Muscle of back (tissue), 11 donors: ENCODE measurements around the gene MUC4. TPM values are rescaled to one million over a fixed set of nuclear protein-coding genes. Genes with fewer than 3 reads are reported as not detected.
"Not testable (repeated sequence)": the region's sequence is repeated elsewhere in the genome, so short reads cannot be mapped to it uniquely, and the experiment has no call there.

Source experiments
- DNase-seq, 3 donors: peaks; one replicate each; pipeline versions ENCODE4 v3.0.0 to v3.0.0-alpha.2; 2013
- polyA plus RNA-seq, 10 donors: library from polyadenylated mRNA; unstranded; fragments of 120-200 nt; gene quantifications; one replicate each; pipeline ENCODE4 v1.2.1, GENCODE V29; 2013; ENCODE audit not compliant: insufficient read length in 10 of 10

The MUC4 gene
- polyA plus RNA-seq, 10 donors, result 0.30 to 2.0 (median 0.69) TPM

GRCh38 chr3:195835791-195836190 is 24.1 kb upstream of the MUC4 start:
- no peak for DNase-seq

GRCh38 chr3:195834675-195835583 is 23.2 kb upstream of the MUC4 start:
- no peak for DNase-seq

- DNase-seq, result no peak
These were observed 18.1 kb upstream of the MUC4 start for GRCh38 chr3:195829897-195830254.

GRCh38 chr3:195828762-195829161 is 17.0 kb upstream of the MUC4 start:
- no peak for DNase-seq

- DNase-seq, result no peak
These were observed 14.4 kb upstream of the MUC4 start for GRCh38 chr3:195825857-195826804.

- no peak for DNase-seq
These were observed 13.5 kb upstream of the MUC4 start for GRCh38 chr3:195825191-195825588.

GRCh38 chr3:195824425-195825190 is 12.9 kb upstream of the MUC4 start:
- DNase-seq, result not testable (repeated sequence)

- DNase-seq, result no peak
These were observed 12.3 kb upstream of the MUC4 start for GRCh38 chr3:195823999-195824398.

- no peak for DNase-seq
These were observed 11.6 kb upstream of the MUC4 start for GRCh38 chr3:195823280-195823679.

GRCh38 chr3:195822131-195822696 is 10.5 kb upstream of the MUC4 start:
- no peak for DNase-seq

- no peak for DNase-seq
These were observed 9.8 kb upstream of the MUC4 start for GRCh38 chr3:195821403-195822130.

- DNase-seq, result no peak
These were observed 9.2 kb upstream of the MUC4 start for GRCh38 chr3:195820901-195821300.

- no peak for DNase-seq
These were observed 8.5 kb upstream of the MUC4 start for GRCh38 chr3:195820186-195820585.

GRCh38 chr3:195818301-195818700 is 6.6 kb upstream of the MUC4 start:
- DNase-seq, result no peak

GRCh38 chr3:195817578-195818135 is 5.9 kb upstream of the MUC4 start:
- DNase-seq, result no peak

- DNase-seq, result not testable (repeated sequence)
These were observed 4.7 kb upstream of the MUC4 start for GRCh38 chr3:195816276-195816913.

GRCh38 chr3:195815169-195815771 is 3.5 kb upstream of the MUC4 start:
- no peak for DNase-seq

GRCh38 chr3:195813916-195814640 is 2.3 kb upstream of the MUC4 start:
- no peak for DNase-seq

GRCh38 chr3:195812366-195812765 is 637 bp upstream of the MUC4 start:
- no peak for DNase-seq
